CD4-positive, alpha-beta T cell treated with Interferon alpha-2 for 1 hour (primary cell): Measurements from ENCODE around the gene TPRG1.
"Not testable (repeated sequence)": the region's sequence is repeated elsewhere in the genome, so short reads cannot be mapped to it uniquely, and the experiment has no call there.

Experiments
- DNase-seq, 2 donors: peaks; one replicate each; pipeline ENCODE4 v3.0.0-alpha.2; 2020 to 2022

The TPRG1 gene

GRCh38 chr3:189320511-189320910 is 148.7 kb downstream of the TPRG1 start:
- no peak for DNase-seq

GRCh38 chr3:189322339-189322738 is 150.6 kb downstream of the TPRG1 start:
- DNase-seq, result no peak

- peak; percentile 80 to 90 for DNase-seq
Measured at GRCh38 chr3:189324538-189325138, 152.9 kb downstream of the TPRG1 start.

- no peak for DNase-seq
Measured at GRCh38 chr3:189325454-189325853, 153.7 kb downstream of the TPRG1 start.

- DNase-seq, result not testable (repeated sequence)
Measured at GRCh38 chr3:189329630-189330029, 157.9 kb downstream of the TPRG1 start.

GRCh38 chr3:189330066-189330465 is 158.3 kb downstream of the TPRG1 start:
- DNase-seq, result no peak

GRCh38 chr3:189331002-189331418 is 159.2 kb downstream of the TPRG1 start:
- DNase-seq, result peak in 1 of 2 donors; percentile 18

GRCh38 chr3:189334064-189334920 is 162.5 kb downstream of the TPRG1 start:
- peak in 1 of 2 donors; percentile 7 for DNase-seq

GRCh38 chr3:189337673-189338091 is 165.9 kb downstream of the TPRG1 start:
- no peak for DNase-seq

GRCh38 chr3:189338366-189338765 is 166.6 kb downstream of the TPRG1 start:
- DNase-seq, result no peak

- no peak for DNase-seq
Measured at GRCh38 chr3:189339996-189340395, 168.2 kb downstream of the TPRG1 start.

- no peak for DNase-seq
Measured at GRCh38 chr3:189340680-189341460, 169.1 kb downstream of the TPRG1 start.

GRCh38 chr3:189342811-189343210 is 171.0 kb downstream of the TPRG1 start:
- DNase-seq, result no peak

- DNase-seq, result no peak
Measured at GRCh38 chr3:189344996-189345395, 173.2 kb downstream of the TPRG1 start.

- no peak for DNase-seq
Measured at GRCh38 chr3:189349772-189350171, 178.0 kb downstream of the TPRG1 start.

- DNase-seq, result no peak
Measured at GRCh38 chr3:189353318-189353965, 181.7 kb downstream of the TPRG1 start.

GRCh38 chr3:189353988-189354889 is 182.5 kb downstream of the TPRG1 start:
- DNase-seq, result no peak

GRCh38 chr3:189355115-189355480 is 183.3 kb downstream of the TPRG1 start:
- DNase-seq, result no peak

GRCh38 chr3:189355481-189356201 is 183.9 kb downstream of the TPRG1 start:
- DNase-seq, result peak; percentile 16 to 65

GRCh38 chr3:189360291-189360690 is 188.5 kb downstream of the TPRG1 start:
- DNase-seq, result no peak
